Heart right ventricle (tissue), 16 donors: Measurements from ENCODE around the gene MYOZ1. TPM values are rescaled to one million over a fixed set of nuclear protein-coding genes. Genes with fewer than 3 reads are reported as not detected.

Experiments used
- ATAC-seq, 8 donors: fragments of 200-7000 bp; cut with Tn5 transposase; one replicate each; pipeline ENCODE4 v1.9.1; 2020; ENCODE audit warnings: mild to moderate bottlenecking in 8 of 8, moderate library complexity in 8 of 8, moderate number of reproducible peaks in 1 of 8
- DNase-seq, 2 donors: peaks; one replicate each; pipeline ENCODE4 v3.0.0-alpha.2; 2020
- H3K27ac ChIP-seq, 10 donors: fragments of 200-600 bp; sonication (generic) in 2 of 10; one replicate each; pipeline versions ENCODE4 v1.5.0 to v1.8.0; 2020 to 2022; ENCODE audit warnings: mild to moderate bottlenecking in 3 of 10
- H3K27me3 ChIP-seq, 7 donors: fragments of 200-600 bp; one replicate each; pipeline ENCODE4 v1.8.0; 2021 to 2022; ENCODE audit warnings: mild to moderate bottlenecking in 2 of 7
- H3K36me3 ChIP-seq, 9 donors: fragments of 200-600 bp; sonication (generic) in 1 of 9; one replicate each; pipeline versions ENCODE4 v1.5.0 to v1.8.0; 2020 to 2022; ENCODE audit warnings: mild to moderate bottlenecking in 2 of 9
- H3K4me1 ChIP-seq, 9 donors: fragments of 200-600 bp; sonication (generic) in 1 of 9; one replicate each; pipeline versions ENCODE4 v1.5.0 to v1.8.0; 2020 to 2022; ENCODE audit warnings: mild to moderate bottlenecking in 4 of 9
- H3K4me3 ChIP-seq, 10 donors: fragments of 200-600 bp; sonication (generic) in 2 of 10; one replicate each; pipeline versions ENCODE4 v1.5.0 to v1.8.0; 2020 to 2022; ENCODE audit warnings: mild to moderate bottlenecking in 7 of 10, moderate library complexity in 2 of 10
- H3K9me3 ChIP-seq, 11 donors: fragments of 200-600 bp in 10 of 11; sonication (generic) in 2 of 11; one replicate each; pipeline versions ENCODE4 v1.5.0 to v1.8.0; 2013 to 2022; ENCODE audit warnings: mild to moderate bottlenecking in 2 of 11, control low read depth in 1 of 11, moderate library complexity in 1 of 11
- CTCF ChIP-seq, 9 donors: fragments of 200-600 bp; sonication (generic) in 2 of 9; IDR thresholded peaks; one replicate each; pipeline versions ENCODE4 v1.5.0 to v1.8.0; 2021 to 2022; ENCODE audit warnings: antibody characterized with exemption in 9 of 9, mild to moderate bottlenecking in 5 of 9, moderate library complexity in 1 of 9
- WGBS, 2 donors: extraction: QIAGEN DNeasy Blood & Tissue Kit; methylation state at CpG; one replicate each; pipeline ENCODE4 v1.1.7; 2013; ENCODE audit warnings: inconsistent platforms in 1 of 2; 5-methylcytosine and 5-hydroxymethylcytosine counted together
- intact Hi-C, 10 donors: fragments of 100-400 bp; cut with DNase I; formaldehyde crosslinking; loops; one replicate each; pipeline versions ENCODE4 v1.11.1 to v1.14.2; 2022
- polyA plus RNA-seq, 2 donors: library from polyadenylated mRNA; stranded (reverse); fragments of 200-250 nt; gene quantifications; one replicate each; pipeline ENCODE4 v1.2.3, GENCODE V29; 2013
- total RNA-seq, 10 donors: library from RNA; stranded (reverse); fragmentation: NEBNext Ultra II Directional in 3 of 10; extraction: Animal tissue kit (Norgen Biotek cat#: 25700) in 3 of 10; gene quantifications; one replicate each; pipeline versions ENCODE4 v1.2.1 to v1.2.4, GENCODE V29; 2021 to 2023
- donor health status: Arrhythmogenic right ventricular cardiomyopathy.
- donor health status: ischemic (EF 13 %, LVEDD 7.1; RV severe dilation, severe dysfunction).
- donor health status: healthy with polysubstance abuse.
- donor health status: DM: no; HTN: yes; CAD: no.
- donor health status: DM: no; HTN: no; CAD: no.
- donor health status: ischemic (EF 25% LVEDD 6.9; RV normal size, moderate dysfunction).
- donor health status: ischemic (EF 25% LVEDD 5.7; RV mildly dilated, moderate dysfunction).
- donor health status: healthy.
- donor health status: DM: yes; HTN: yes; CAD: no.
- donor health status: Ischemic cardiomyopathy.
- donor health status: ischemic (EF 35%, LVEDD 5.7; RV mildly dilated, moderate dysfunction).
- donor health status: nonischemic (EF 11% LVEDD 7.7; RV severe dilation, severe dysfunction).
- donor health status: DM: yes; HTN: yes; CAD: no.
- donor health status: PGD.
- donor health status: ischemic (EF 29% LVEDD 5.4; RV normal size, mild dysfunction).
- donor health status: nonischemic (EF 23%, LVEDD 6.1; RV moderate dilation, normal function).

The MYOZ1 gene
- total and polyA plus RNA-seq, 12 donors = 0.41 to 3.4 (median 0.63) TPM

- no peaks in the 10 kb centered on the region for H3K27me3 ChIP-seq
- no peaks in the 10 kb centered on the region for H3K36me3 ChIP-seq
- TF ChIP-seq CTCF (IDR thresholded peaks at IDR 0.05) = no peak
- intact Hi-C loops = loop anchor here in 2 of 10 donors (5.0 kb wide), 1 partner anchor 86 kb away; no protein-coding TSS in a partner anchor
- ATAC-seq (peak in 3 of 8 donors; percentile 2 to 36 (median 9)), DNase-seq (no peak)
- H3K4me1 ChIP-seq = peaks cover 5 to 56% (median 31%) of the 10 kb centered on the region in 9 donors
- H3K9me3 ChIP-seq = no peaks in the 10 kb centered on the region
- peak overlapping the region; percentile 73 to 97 (median 88) for H3K27ac ChIP-seq
- 66 to 81% methylated on average over 9 of the region's 9 CpGs for WGBS, 2 donors
- peak overlapping the region in 5 of 10 donors; percentile 66 to 87 (median 69) for H3K4me3 ChIP-seq
These were observed 5.3 kb upstream of the MYOZ1 start for GRCh38 chr10:73646598-73647041.

- DNase-seq = no peak
- TF ChIP-seq CTCF (IDR thresholded peaks at IDR 0.05) = no peak
- intact Hi-C loops = loop anchor here in 3 of 10 donors (2.0 to 5.0 kb wide), 2 partner anchors 87 to 114 kb away; no protein-coding TSS in a partner anchor
- H3K36me3 ChIP-seq = no peaks in the 10 kb centered on the region
- no peak overlapping the region for H3K4me3 ChIP-seq
- WGBS, 2 donors = 57 to 60% methylated on average over 3 of the region's 3 CpGs
- no peaks in the 10 kb centered on the region for H3K9me3 ChIP-seq
- no peak for ATAC-seq
- peak overlapping the region in 6 of 10 donors; percentile 29 to 97 (median 62) for H3K27ac ChIP-seq
- H3K27me3 ChIP-seq = no peaks in the 10 kb centered on the region
- peaks cover 10 to 56% (median 31%) of the 10 kb centered on the region in 9 donors for H3K4me1 ChIP-seq
These were observed 4.0 kb upstream of the MYOZ1 start for GRCh38 chr10:73645251-73645650.

- Histone ChIP-seq H3K4me3 (no peak overlapping the region), H3K27me3 (no peaks in the 10 kb centered on the region), H3K4me1 (peaks cover 10 to 52% (median 28%) of the 10 kb centered on the region in 9 donors), H3K27ac (peak overlapping the region in 7 of 10 donors; percentile 25 to 97 (median 61)), H3K9me3 (no peaks in the 10 kb centered on the region), H3K36me3 (no peaks in the 10 kb centered on the region)
- no peak for DNase-seq
- 44 to 48% methylated on average over 1 of the region's 1 CpG for WGBS, 2 donors
- TF ChIP-seq CTCF (IDR thresholded peaks at IDR 0.05) = no peak
- intact Hi-C loops = loop anchor here in 9 of 10 donors (1.0 to 5.0 kb wide), 6 partner anchors 88 to 117 kb away; no protein-coding TSS in a partner anchor
- ATAC-seq = no peak
These were observed 3.5 kb upstream of the MYOZ1 start for GRCh38 chr10:73644767-73645166.

GRCh38 chr10:73644015-73644743 is 2.9 kb upstream of the MYOZ1 start:
- intact Hi-C loops = loop anchor here in 9 of 10 donors (1.0 to 5.0 kb wide), 5 partner anchors 112 to 117 kb away; no protein-coding TSS in a partner anchor
- H3K4me1 ChIP-seq = peaks cover 10 to 50% (median 28%) of the 10 kb centered on the region in 9 donors
- peak; percentile 73 to 93 (median 87) for TF ChIP-seq CTCF (IDR thresholded peaks at IDR 0.05)
- ATAC-seq (peak in 7 of 8 donors; percentile 2 to 46 (median 34)), DNase-seq (no peak)
- H3K9me3 ChIP-seq = no peaks in the 10 kb centered on the region
- no peaks in the 10 kb centered on the region for H3K36me3 ChIP-seq
- 11 to 18% methylated on average over 5 of the region's 5 CpGs for WGBS, 2 donors
- H3K27me3 ChIP-seq = no peaks in the 10 kb centered on the region
- H3K27ac ChIP-seq = peak overlapping the region in 7 of 10 donors; percentile 10 to 97 (median 50)
- no peak overlapping the region for H3K4me3 ChIP-seq
